WTC11 (cell line): ENCODE data around the gene TLX2. TPM values are rescaled to one million over a fixed set of nuclear protein-coding genes. Genes with fewer than 3 reads are reported as not detected.

Experiments
- ATAC-seq: fragments of 200-7000 bp; cut with Tn5 transposase; 2 replicates; pipeline ENCODE4 v1.10.0; 2021; ENCODE audit warnings: mild to moderate bottlenecking, moderate library complexity
- CTCF ChIA-PET: fragments of 300-600 bp; sonication (Branson Sonifier 250); formaldehyde crosslinking; loops from one replicate; lab custom pipeline; 2021; ENCODE audit warnings: antibody characterized with exemption; lab: Charles Lee
- POLR2A ChIA-PET: fragments of 350-600 bp; sonication (Branson Sonifier 250); formaldehyde crosslinking; loops from one replicate; lab custom pipeline; 2021; ENCODE audit warnings: antibody characterized with exemption; lab: Charles Lee
- DNase-seq: peaks from one replicate; pipeline ENCODE4 v3.0.0; 2021; ENCODE audit warnings: low spot score
- H3K27ac Mint-ChIP-seq: 2 replicates; pipeline ENCODE4 v1.8.0; 2021; ENCODE audit warnings: mixed read lengths
- H3K27me3 Mint-ChIP-seq: 2 replicates; pipeline ENCODE4 v1.8.0; 2021; ENCODE audit warnings: low read depth, mild to moderate bottlenecking, moderate library complexity, mixed read lengths
- H3K36me3 Mint-ChIP-seq: 2 replicates; pipeline ENCODE4 v1.8.0; 2021; ENCODE audit warnings: mixed read lengths
- H3K4me1 Mint-ChIP-seq: 2 replicates; pipeline ENCODE4 v1.8.0; 2022; ENCODE audit warnings: mixed read lengths
- H3K4me3 Mint-ChIP-seq: 2 replicates; pipeline ENCODE4 v1.8.0; 2021; ENCODE audit warnings: mild to moderate bottlenecking, moderate library complexity, mixed read lengths
- H3K9me3 Mint-ChIP-seq: 2 replicates; pipeline ENCODE4 v1.8.0; 2021; ENCODE audit warnings: mixed read lengths
- ATF1 ChIP-seq: sonication (generic); formaldehyde crosslinking; IDR thresholded peaks from 2 replicates; pipeline ENCODE4 v1.8.1; 2023; ENCODE audit warnings: mild to moderate bottlenecking, moderate library complexity, missing genetic modification reagents
- CREM ChIP-seq: sonication (generic); formaldehyde crosslinking; IDR thresholded peaks from 2 replicates; pipeline ENCODE4 v1.8.1; 2022; ENCODE audit warnings: mild to moderate bottlenecking, missing genetic modification reagents, moderate library complexity
- EMX1 ChIP-seq: fragments of 250-450 bp; sonication (Bioruptor Pico); IDR thresholded peaks from 2 replicates; pipeline ENCODE4 v1.8.0; 2021; ENCODE audit warnings: mild to moderate bottlenecking
- FOXK1 ChIP-seq: sonication (generic); formaldehyde crosslinking; IDR thresholded peaks from 2 replicates; pipeline ENCODE4 v1.8.0; 2022; ENCODE audit warnings: mild to moderate bottlenecking, moderate library complexity, missing genetic modification reagents
- GABPB1 ChIP-seq: sonication (generic); formaldehyde crosslinking; IDR thresholded peaks from 2 replicates; pipeline ENCODE4 v1.8.1; 2023; ENCODE audit warnings: mild to moderate bottlenecking, missing genetic modification reagents
- JUN ChIP-seq: sonication (generic); formaldehyde crosslinking; IDR thresholded peaks from 2 replicates; pipeline ENCODE4 v1.8.0; 2023; ENCODE audit warnings: mild to moderate bottlenecking, missing genetic modification reagents
- NFE2L1 ChIP-seq: sonication (generic); formaldehyde crosslinking; IDR thresholded peaks from 2 replicates; pipeline ENCODE4 v1.8.1; 2023; ENCODE audit warnings: missing genetic modification reagents
- NFYB ChIP-seq: sonication (generic); formaldehyde crosslinking; conservative IDR thresholded peaks from 2 replicates; pipeline ENCODE4 v1.8.0; 2022; ENCODE audit warnings: low read depth, missing genetic modification reagents
- NR1H2 ChIP-seq: sonication (generic); formaldehyde crosslinking; IDR thresholded peaks from 2 replicates; pipeline ENCODE4 v1.9.0; 2021; ENCODE audit warnings: mild to moderate bottlenecking, moderate library complexity, missing genetic modification reagents
- PREB ChIP-seq: sonication (generic); formaldehyde crosslinking; IDR thresholded peaks from 2 replicates; pipeline ENCODE4 v1.8.1; 2022; ENCODE audit warnings: mild to moderate bottlenecking, missing genetic modification reagents, moderate library complexity, borderline replicate concordance
- RELA ChIP-seq: sonication (generic); formaldehyde crosslinking; IDR thresholded peaks from 2 replicates; pipeline ENCODE4 v1.8.1; 2022; ENCODE audit warnings: missing genetic modification reagents, mild to moderate bottlenecking, borderline replicate concordance
- STAT6 ChIP-seq: sonication (generic); formaldehyde crosslinking; conservative IDR thresholded peaks from 2 replicates; pipeline ENCODE4 v1.8.1; 2023; ENCODE audit warnings: mild to moderate bottlenecking, low read depth, missing genetic modification reagents, moderate library complexity
- TEAD4 ChIP-seq: sonication (generic); formaldehyde crosslinking; IDR thresholded peaks from 2 replicates; pipeline ENCODE4 v1.8.0; 2022; ENCODE audit warnings: mild to moderate bottlenecking, missing genetic modification reagents
- ZNF138 ChIP-seq: sonication (generic); formaldehyde crosslinking; conservative IDR thresholded peaks from 2 replicates; pipeline ENCODE4 v1.8.1; 2022; ENCODE audit warnings: mild to moderate bottlenecking, moderate library complexity, missing genetic modification reagents
- ZNF219 ChIP-seq: sonication (generic); formaldehyde crosslinking; IDR thresholded peaks from 2 replicates; pipeline ENCODE4 v1.8.0; 2023; ENCODE audit warnings: missing genetic modification reagents, mild to moderate bottlenecking, borderline replicate concordance
- ZNF232 ChIP-seq: sonication (generic); formaldehyde crosslinking; IDR thresholded peaks from 2 replicates; pipeline ENCODE4 v1.8.0; 2022; ENCODE audit warnings: mild to moderate bottlenecking, missing genetic modification reagents
- ZNF317 ChIP-seq: sonication (generic); formaldehyde crosslinking; IDR thresholded peaks from 2 replicates; pipeline ENCODE4 v1.8.1; 2023; ENCODE audit warnings: low read depth, mild to moderate bottlenecking, moderate library complexity, missing genetic modification reagents, borderline replicate concordance
- total RNA-seq: library from RNA; stranded (reverse); gene quantifications from 3 replicates; pipeline ENCODE4 v1.2.3, GENCODE V29; 2021
- TF ChIP-seq, protein P1 (sequence below): fragments of 250-450 bp; sonication (Bioruptor Pico); IDR thresholded peaks from 2 replicates; pipeline ENCODE4 v1.9.0; 2021; ENCODE audit warnings: mild to moderate bottlenecking
- TF ChIP-seq, protein P2 (sequence below): sonication (generic); formaldehyde crosslinking; IDR thresholded peaks from 2 replicates; pipeline ENCODE4 v1.8.0; 2022; ENCODE audit warnings: mild to moderate bottlenecking, missing genetic modification reagents
- TF ChIP-seq, protein P3 (sequence below): sonication (generic); formaldehyde crosslinking; IDR thresholded peaks from 2 replicates; pipeline ENCODE4 v1.8.1; 2022; ENCODE audit warnings: missing genetic modification reagents, borderline replicate concordance
- TF ChIP-seq, protein P4 (sequence below): sonication (generic); formaldehyde crosslinking; IDR thresholded peaks from 2 replicates; pipeline ENCODE4 v1.8.1; 2023; ENCODE audit warnings: mild to moderate bottlenecking, missing genetic modification reagents, borderline replicate concordance

Gene TLX2
- total RNA-seq, 1 experiment from 2014 or later: 0.26 TPM

GRCh38 chr2:74540291-74540690 is 26.0 kb downstream of the TLX2 start:
- TF ChIP-seq NFE2L1 (CRISPR knock-in tag): no peak
- TF ChIP-seq ZNF317: no peak
- TF ChIP-seq STAT6: no peak
- no peak for TF ChIP-seq NR1H2 (CRISPR knock-in tag)
- no peak for TF ChIP-seq EMX1 (CRISPR knock-in tag)
- no peak for TF ChIP-seq ZNF219 (CRISPR knock-in tag)
- TF ChIP-seq NFYB (CRISPR knock-in tag): no peak
- TF ChIP-seq, protein P1, sequence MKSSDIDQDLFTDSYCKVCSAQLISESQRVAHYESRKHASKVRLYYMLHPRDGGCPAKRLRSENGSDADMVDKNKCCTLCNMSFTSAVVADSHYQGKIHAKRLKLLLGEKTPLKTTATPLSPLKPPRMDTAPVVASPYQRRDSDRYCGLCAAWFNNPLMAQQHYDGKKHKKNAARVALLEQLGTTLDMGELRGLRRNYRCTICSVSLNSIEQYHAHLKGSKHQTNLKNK (CRISPR knock-in tag): no peak
- TF ChIP-seq ATF1 (CRISPR knock-in tag): no peak
- TF ChIP-seq FOXK1: no peak
- no peak for TF ChIP-seq RELA (CRISPR knock-in tag)
- TF ChIP-seq TEAD4 (CRISPR knock-in tag): no peak
- no peak for TF ChIP-seq GABPB1 (CRISPR knock-in tag)
- TF ChIP-seq JUN: no peak
- TF ChIP-seq CREM (CRISPR knock-in tag): no peak
- TF ChIP-seq ZNF138: no peak
- TF ChIP-seq, protein P2, sequence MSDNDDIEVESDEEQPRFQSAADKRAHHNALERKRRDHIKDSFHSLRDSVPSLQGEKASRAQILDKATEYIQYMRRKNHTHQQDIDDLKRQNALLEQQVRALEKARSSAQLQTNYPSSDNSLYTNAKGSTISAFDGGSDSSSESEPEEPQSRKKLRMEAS (CRISPR knock-in tag): no peak
- TF ChIP-seq ZNF232 (CRISPR knock-in tag): no peak
- ATAC-seq: no peak
- H3K27ac Mint-ChIP-seq: no peak overlapping the region
- H3K36me3 Mint-ChIP-seq: no peaks in the 10 kb centered on the region
- H3K4me1 Mint-ChIP-seq: peaks cover 8% of the 10 kb centered on the region; the same call in 1 of the 2 replicates
- DNase-seq: no peak
- no peak overlapping the region for H3K4me3 Mint-ChIP-seq
- H3K27me3 Mint-ChIP-seq: peaks cover 7% of the 10 kb centered on the region
- CTCF ChIA-PET: no interaction called here
- POLR2A ChIA-PET: no interaction called here
- no peaks in the 10 kb centered on the region for H3K9me3 Mint-ChIP-seq

GRCh38 chr2:74542978-74543377 is 28.7 kb downstream of the TLX2 start:
- H3K4me1 Mint-ChIP-seq: peaks cover 5% of the 10 kb centered on the region
- ATAC-seq: no peak
- no peaks in the 10 kb centered on the region for H3K9me3 Mint-ChIP-seq
- peaks cover 23% of the 10 kb centered on the region for H3K27me3 Mint-ChIP-seq
- no peak for DNase-seq
- H3K4me3 Mint-ChIP-seq: no peak overlapping the region
- POLR2A ChIA-PET: no interaction called here
- TF ChIP-seq ZNF232 (CRISPR knock-in tag) (no peak), PREB (CRISPR knock-in tag) (no peak)
- TF ChIP-seq, protein P3, sequence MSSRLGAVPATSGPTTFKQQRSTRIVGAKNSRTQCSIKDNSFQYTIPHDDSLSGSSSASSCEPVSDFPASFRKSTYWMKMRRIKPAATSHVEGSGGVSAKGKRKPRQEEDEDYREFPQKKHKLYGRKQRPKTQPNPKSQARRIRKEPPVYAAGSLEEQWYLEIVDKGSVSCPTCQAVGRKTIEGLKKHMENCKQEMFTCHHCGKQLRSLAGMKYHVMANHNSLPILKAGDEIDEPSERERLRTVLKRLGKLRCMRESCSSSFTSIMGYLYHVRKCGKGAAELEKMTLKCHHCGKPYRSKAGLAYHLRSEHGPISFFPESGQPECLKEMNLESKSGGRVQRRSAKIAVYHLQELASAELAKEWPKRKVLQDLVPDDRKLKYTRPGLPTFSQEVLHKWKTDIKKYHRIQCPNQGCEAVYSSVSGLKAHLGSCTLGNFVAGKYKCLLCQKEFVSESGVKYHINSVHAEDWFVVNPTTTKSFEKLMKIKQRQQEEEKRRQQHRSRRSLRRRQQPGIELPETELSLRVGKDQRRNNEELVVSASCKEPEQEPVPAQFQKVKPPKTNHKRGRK (CRISPR knock-in tag): no peak
- TF ChIP-seq, protein P4, sequence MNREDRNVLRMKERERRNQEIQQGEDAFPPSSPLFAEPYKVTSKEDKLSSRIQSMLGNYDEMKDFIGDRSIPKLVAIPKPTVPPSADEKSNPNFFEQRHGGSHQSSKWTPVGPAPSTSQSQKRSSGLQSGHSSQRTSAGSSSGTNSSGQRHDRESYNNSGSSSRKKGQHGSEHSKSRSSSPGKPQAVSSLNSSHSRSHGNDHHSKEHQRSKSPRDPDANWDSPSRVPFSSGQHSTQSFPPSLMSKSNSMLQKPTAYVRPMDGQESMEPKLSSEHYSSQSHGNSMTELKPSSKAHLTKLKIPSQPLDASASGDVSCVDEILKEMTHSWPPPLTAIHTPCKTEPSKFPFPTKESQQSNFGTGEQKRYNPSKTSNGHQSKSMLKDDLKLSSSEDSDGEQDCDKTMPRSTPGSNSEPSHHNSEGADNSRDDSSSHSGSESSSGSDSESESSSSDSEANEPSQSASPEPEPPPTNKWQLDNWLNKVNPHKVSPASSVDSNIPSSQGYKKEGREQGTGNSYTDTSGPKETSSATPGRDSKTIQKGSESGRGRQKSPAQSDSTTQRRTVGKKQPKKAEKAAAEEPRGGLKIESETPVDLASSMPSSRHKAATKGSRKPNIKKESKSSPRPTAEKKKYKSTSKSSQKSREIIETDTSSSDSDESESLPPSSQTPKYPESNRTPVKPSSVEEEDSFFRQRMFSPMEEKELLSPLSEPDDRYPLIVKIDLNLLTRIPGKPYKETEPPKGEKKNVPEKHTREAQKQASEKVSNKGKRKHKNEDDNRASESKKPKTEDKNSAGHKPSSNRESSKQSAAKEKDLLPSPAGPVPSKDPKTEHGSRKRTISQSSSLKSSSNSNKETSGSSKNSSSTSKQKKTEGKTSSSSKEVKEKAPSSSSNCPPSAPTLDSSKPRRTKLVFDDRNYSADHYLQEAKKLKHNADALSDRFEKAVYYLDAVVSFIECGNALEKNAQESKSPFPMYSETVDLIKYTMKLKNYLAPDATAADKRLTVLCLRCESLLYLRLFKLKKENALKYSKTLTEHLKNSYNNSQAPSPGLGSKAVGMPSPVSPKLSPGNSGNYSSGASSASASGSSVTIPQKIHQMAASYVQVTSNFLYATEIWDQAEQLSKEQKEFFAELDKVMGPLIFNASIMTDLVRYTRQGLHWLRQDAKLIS: no peak
- TF ChIP-seq, all 79 proteins: peak for 0
- CTCF ChIA-PET: no interaction called here
- no peaks in the 10 kb centered on the region for H3K36me3 Mint-ChIP-seq
- H3K27ac Mint-ChIP-seq: no peak overlapping the region
